T47D (cell line): ENCODE data around the gene MICB.
"Not testable (repeated sequence)": the region's sequence is repeated elsewhere in the genome, so short reads cannot be mapped to it uniquely, and the experiment has no call there.

ENCODE experiments used
- DNase-seq, 2 experiments: peaks; one replicate each; pipeline versions ENCODE4 v3.0.0 to v3.0.0-alpha.2; 2011 to 2012; ENCODE audit warnings: low read depth in 1 of 2, low spot score in 1 of 2
- JUND ChIP-seq: IDR thresholded peaks from 2 replicates; pipeline ENCODE4 v1.6.1; 2012; ENCODE audit warnings: low read depth
- in situ Hi-C: cut with HindIII; loops from 2 replicates; pipeline ENCODE4 v1.10.0; 2016; ENCODE audit warnings: low sequenced_read_pairs, low pct_unique_long_range_greater_than_20kb

Gene MICB

DNA sequence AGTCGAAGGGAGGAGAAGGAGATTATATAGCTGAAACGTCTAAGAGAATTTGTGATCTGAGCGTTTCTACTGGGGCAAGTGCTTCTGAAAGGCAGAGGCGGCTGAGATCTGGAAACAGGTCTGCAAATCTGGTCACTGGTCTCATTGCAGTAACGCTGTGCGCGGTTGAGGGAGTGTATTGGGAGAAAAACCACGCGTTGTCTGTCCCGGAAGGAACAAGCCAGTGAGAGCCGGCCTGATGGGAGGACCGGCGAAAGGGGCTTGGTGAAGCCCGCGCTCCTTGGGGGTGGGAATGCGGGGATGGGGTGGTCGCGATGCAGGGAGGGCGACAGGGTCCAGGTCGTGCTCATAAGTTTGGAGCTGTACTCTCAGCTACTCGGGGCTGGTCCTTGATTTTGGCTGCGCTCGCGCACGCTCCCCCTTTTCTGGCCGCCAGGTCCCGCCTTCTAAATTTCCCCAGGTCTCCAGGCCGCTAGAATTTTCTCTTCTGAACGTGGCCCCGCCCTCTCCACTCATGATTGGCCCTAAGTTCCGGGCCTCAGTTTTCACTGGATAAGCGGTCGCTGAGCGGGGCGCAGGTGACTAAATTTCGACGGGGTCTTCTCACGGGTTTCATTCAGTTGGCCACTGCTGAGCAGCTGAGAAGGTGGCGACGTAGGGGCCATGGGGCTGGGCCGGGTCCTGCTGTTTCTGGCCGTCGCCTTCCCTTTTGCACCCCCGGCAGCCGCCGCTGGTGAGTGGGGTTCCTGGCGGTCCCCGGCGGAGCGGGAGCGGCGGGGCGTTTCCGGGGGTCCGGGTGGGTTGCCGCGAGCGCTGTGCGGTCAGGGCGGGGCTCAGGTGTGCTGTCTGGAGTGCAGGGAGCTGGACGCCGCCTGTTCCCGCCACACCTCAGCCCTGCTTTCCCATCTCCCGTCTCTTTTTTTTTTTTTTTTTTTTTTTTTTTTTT lies at the start of gene MICB:
Gene MICB (plus strand): TSS at position 615 of the 946 bp plus-strand sequence. CDS start 49 bp downstream, at position 664.
- no peak for TF ChIP-seq JUND
- in situ Hi-C loops, result no loop called here
- peak; percentile 86 to 96 for DNase-seq

DNA sequence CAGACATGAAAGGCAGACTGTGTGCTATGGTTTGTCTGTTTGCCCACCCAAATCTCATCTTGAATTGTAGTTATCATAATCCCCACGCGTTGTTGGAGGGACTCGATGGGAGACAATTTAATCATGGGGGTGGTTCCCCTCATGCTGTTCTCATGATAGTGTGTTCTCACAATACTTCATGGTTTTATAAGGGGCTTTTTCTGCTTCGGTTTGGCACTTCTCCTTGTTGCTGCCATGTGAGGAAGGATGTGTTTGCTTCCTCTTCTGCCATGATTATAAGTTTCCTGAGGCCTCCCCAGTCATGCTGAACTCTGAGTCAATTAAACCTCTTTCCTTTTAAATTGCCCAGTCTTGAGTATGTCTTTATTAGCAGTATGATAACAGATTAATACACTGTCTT lies 47.2 kb upstream of the MICB start:
- no peak for TF ChIP-seq JUND
- in situ Hi-C loops, result no loop called here
- no peak for DNase-seq

DNA sequence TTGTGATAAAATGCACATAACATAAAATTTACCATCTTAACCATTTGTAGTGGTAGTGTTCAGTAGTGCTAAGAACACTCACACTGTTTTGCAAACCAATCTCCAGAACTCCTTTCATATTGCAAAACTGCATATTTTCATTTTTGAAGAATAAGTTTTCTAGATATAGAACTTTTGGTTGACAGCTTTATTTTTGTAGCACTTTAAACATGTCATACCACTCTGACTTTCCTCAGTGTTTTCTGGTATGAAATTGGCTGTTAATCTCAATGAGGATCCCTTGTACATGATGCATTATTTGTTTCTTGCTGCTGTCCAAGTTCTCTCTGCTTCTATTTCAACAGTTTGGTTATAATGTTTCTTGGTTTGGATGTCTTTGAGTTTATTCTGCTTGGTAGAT lies 45.1 kb upstream of the MICB start:
- in situ Hi-C loops, result no loop called here
- no peak for DNase-seq
- no peak for TF ChIP-seq JUND

DNA sequence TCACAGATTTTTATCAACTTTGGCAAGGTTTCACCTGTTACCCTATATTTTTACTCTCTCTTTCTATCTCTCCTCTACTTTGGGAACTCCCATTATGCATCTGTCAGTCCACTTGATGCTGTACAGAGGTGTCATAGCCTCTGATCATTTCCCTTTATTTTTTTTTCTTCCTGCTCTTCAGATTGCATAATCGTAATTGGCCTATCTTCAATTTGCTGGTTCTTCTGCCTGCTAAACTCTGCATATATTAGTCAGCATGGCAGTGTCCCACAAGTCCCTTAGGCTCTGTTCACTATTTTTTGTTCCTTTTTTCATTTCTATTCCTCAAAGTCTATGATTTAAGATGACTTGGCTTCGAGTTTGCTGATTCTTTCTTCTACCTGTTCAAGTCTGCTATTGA lies 44.7 kb upstream of the MICB start:
- DNase-seq, result no peak
- TF ChIP-seq JUND, result no peak
- in situ Hi-C loops, result no loop called here

DNA sequence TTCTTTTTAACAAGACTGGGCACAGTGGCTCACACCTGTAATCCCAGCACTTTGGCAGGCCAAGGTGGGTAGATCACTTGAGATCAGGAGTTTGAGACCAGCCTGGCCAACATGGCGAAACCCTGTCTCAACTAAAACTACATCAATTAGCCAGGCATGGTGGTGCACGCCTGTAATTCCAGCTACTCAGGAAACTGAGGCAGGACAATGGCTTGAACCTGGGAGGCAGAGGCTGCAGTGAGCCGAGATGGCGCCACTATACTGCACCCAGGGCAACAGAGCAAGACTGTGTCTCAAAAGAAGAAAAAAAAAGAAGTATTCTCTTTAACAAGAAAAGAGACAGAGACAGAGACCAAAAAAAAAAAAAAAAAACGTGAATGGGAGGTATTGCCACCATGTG lies 38.1 kb upstream of the MICB start:
- in situ Hi-C loops, DNase-seq: not testable (repeated sequence)

DNA sequence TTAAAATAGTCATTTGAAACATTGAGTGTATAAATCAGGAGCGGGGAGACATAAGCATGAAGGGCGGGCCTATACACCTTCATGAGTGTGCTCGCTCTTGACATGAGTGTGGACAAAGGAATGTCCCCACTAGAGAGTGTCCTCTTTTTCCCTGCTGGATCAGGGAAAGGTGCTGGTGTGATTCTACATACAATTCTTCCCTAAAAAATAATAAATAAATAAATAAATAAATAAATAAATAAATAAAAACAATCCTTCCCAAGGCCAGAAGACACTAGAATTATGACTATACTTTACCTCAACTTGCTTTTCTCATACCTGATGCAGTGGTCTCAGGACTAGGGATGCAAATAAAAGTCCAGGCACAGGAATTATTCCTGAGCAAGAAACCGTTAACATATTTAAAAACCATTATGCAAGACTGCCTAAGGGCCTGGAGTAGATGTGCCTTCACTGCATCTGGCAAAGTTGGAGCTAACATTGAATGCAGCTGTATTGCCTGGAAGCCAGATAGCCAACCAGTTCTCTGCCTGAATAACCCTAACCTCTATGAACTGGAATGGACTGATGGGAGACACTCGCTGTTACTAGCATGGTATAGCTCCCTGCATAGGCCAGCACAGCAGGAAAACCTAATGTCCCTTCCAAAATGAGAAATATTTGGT lies 37.5 kb upstream of the MICB start:
- in situ Hi-C loops, result no loop called here
- no peak for TF ChIP-seq JUND
- DNase-seq, result no peak

DNA sequence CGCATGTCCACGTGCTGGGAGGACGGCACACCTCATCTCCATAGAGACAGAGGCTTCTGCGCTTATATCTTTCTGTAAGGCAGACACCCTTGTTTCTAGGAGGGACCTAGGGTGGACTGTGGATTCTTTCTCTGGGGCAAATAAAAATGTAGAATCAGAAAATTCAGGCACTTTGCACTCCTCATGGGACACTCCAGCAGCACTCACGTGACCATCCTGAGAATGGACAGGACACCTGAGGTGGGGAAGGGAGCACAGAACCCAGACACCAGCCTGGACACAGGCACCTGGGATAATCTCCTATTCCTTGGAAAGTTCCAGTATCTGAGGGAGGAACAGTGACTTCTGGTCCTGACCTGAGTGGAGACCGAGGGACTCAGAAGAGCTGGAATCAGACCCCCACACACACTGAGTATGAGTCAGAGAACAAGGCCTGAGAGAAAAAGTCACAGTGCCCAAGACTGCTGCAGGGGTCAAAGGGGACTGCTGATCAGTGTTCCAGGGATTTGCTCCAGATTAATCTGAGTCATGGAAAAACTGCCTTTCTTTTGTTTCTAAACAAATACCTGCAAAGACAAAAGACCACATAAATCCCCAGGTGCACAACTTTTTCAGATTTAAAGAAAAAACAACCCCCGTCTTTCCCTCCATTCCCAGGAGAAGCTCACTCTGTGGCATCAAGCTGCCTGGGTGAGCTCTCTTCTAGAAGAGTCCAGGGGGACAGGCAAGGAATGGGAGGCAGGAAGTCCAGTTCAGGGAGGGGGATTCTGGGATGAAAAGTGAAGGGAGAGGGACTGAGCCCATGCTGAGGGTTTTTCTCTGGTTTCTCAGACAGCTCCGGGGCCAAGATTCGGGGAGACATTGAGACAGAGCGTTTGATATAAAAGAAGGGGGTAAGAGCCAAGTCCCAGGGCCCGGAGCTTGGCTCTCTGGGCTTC lies 35.6 kb upstream of the MICB start:
- DNase-seq, result no peak
- no peak for TF ChIP-seq JUND
- in situ Hi-C loops, result no loop called here

DNA sequence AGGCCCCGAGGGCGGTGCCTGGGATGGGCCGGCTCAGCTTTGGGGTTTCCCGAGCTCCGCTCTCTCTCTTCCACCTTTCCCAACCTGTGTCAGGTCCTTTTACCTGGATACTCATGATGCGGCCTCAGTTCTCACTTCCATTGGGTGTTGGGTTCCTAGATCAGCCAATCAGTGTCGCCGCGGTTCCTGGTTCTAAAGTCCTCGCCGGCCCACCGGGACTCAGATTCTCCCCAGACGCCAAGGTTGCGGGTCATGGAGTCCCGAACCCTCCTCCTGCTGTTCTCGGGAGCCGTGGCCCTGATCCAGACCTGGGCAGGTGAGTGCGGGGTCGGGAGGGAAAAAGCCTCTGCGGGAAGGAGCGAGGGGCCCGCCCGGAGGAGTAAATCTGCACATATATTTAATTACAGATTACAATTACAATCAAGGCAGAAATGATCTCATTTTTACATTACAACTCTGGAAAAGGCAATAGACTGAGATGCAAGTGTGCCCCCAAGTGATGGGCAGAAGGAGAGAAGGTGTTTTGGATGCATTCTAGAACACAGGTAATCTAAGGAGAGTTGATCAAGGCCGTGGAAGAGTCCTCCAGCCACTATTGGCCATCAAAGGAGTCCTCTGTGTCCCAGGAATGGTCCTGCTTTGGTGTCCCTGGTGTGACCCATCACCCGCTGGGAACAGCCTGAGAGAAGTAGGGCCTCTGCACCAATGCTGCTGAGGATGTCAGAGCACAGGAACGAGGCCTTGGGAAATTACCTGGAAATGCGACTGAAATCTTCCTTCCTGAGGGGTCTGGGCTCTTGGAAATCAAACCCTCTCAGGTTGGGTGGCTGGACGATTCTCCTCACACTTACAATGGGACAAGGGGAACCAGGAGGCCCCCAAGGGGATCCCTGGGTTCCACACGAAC lies 34.7 kb upstream of the MICB start:
- in situ Hi-C loops, result no loop called here
- peak; percentile 87 to 96 for DNase-seq
- TF ChIP-seq JUND, result no peak

DNA sequence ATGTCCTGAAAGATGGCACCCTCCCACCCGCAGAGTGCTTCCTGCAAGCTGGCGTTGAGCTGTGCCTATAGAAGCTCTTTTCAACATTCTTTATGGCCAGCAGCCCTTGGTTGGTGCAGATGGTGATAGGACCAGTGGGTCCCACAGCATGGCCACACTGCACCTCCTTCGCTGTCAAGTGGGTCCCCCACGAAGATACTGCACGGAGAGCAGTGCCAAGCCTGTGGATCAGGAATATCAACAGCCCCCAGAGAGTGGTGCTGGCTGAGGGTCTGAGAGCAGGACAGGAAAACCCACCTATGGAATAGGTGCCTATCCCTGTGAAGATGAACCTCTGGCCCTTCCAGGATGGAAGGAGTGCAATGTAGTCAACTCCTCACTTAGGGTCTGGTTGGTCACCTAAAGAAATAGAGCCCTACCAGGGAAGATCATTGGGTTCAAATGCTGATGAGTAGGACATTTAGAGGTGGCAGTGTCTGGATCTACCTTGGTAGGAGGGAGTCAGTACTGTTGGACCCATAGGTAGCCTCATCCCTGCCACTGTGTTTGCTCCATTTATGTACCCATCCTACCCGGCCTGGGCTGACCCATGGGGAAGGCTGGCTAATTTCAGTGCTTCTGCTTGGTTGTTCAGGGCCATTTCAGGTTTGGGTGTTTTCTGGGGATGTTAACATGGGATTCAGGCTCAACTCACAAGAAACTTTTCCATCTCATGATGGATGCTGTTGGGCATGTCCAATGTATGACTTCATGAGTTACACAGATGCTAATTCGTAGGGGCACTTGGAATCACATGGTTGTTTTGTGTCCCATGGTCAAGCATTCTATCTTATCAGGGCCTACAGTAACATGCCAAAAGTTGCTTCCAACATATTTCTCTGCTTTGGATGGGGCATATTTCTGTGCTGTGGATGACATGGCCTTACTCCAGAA lies 33.4 kb upstream of the MICB start:
- no peak for DNase-seq
- in situ Hi-C loops, result no loop called here
- no peak for TF ChIP-seq JUND

DNA sequence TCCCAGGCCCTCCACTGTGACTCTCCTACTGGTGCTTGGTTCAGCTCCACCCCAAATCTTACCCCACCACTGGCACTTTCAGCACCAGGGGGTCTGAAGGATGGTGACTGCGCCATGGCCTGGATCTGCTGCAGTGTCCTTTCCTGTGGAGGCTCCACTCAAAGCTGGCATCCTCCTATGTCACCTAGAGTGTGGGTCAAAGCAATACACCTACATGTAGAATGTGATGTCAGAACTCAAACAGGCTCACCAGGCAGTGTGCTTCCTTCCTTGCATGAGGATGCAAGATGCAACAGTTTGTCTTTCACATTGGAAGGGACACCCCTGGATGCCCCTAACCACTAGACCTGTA lies 32.8 kb upstream of the MICB start:
- TF ChIP-seq JUND, result no peak
- no peak for DNase-seq
- in situ Hi-C loops, result no loop called here

DNA sequence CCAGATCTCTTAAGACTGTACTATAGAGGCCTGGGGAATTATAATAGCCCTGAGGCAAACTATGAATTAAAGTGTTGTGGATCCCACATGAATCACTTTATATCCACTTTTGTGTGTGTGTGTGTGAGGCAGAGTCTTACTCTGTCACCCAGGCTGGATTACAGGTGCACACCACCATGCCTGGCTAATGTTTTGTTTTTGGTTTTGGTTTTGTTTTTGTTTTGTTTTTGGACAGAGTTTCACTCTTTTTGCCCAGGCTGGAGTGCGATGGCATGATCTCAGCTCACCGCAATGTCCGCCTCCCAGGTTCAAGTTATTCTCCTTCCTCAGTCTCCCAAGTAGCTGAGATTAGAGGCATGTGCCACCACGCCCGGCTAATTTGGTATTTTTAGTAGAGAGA lies 32.2 kb upstream of the MICB start:
- in situ Hi-C loops, result no loop called here
- no peak for DNase-seq
- no peak for TF ChIP-seq JUND
